HCT116 (cell line): ENCODE results near the gene SPRR5.

Experiments
- CBX3 ChIP-seq: IDR thresholded peaks from 2 replicates; pipeline ENCODE4 v1.6.1; 2012; ENCODE audit warnings: low read depth
- CEBPB ChIP-seq: IDR thresholded peaks from 2 replicates; pipeline ENCODE4 v1.6.1; 2012; ENCODE audit warnings: low read depth
- EGR1 ChIP-seq: IDR thresholded peaks from 2 replicates; pipeline ENCODE4 v1.6.1; 2012; ENCODE audit warnings: low read depth
- ELF1 ChIP-seq: IDR thresholded peaks from 2 replicates; pipeline ENCODE4 v1.6.1; 2012; ENCODE audit warnings: low read depth, borderline replicate concordance
- EZH2 ChIP-seq: fragments of 200-600 bp; sonication (generic); IDR thresholded peaks from 2 replicates; pipeline ENCODE4 v1.6.1; 2017; ENCODE audit warnings: antibody characterized with exemption, mixed run types
- JUND ChIP-seq: IDR thresholded peaks from 2 replicates; pipeline ENCODE4 v1.6.1; 2012
- POLR2A ChIP-seq: IDR thresholded peaks from 2 replicates; pipeline ENCODE4 v1.7.0; 2011; ENCODE audit warnings: borderline replicate concordance; ENCODE audit not compliant: insufficient read depth, insufficient read length; ENCODE audit errors: extremely low read depth
- RAD21 ChIP-seq: IDR thresholded peaks from 2 replicates; pipeline ENCODE4 v1.6.1; 2012; ENCODE audit warnings: low read depth, mild to moderate bottlenecking
- TCF7L2 ChIP-seq: IDR thresholded peaks from 2 replicates; pipeline ENCODE4 v1.7.0; 2011; ENCODE audit warnings: borderline replicate concordance, inconsistent platforms; ENCODE audit not compliant: insufficient read depth, insufficient read length; ENCODE audit errors: extremely low read depth
- YY1 ChIP-seq: IDR thresholded peaks from 2 replicates; pipeline ENCODE4 v1.6.1; 2011; ENCODE audit warnings: low read length, low read depth, moderate library complexity, mild to moderate bottlenecking; ENCODE audit not compliant: insufficient replicate concordance; ENCODE audit errors: extremely low read depth
- TF ChIP-seq, protein P1 (sequence below), 3 experiments: fragments of 200-600 bp in 1 of 3; sonication (generic) in 1 of 3; IDR thresholded peaks in 2 of 3; conservative IDR thresholded peaks in 1 of 3; 2 replicates each; pipeline ENCODE4 v1.5.1; 2012 to 2017; ENCODE audit warnings: low read depth in 2 of 3, low read length in 2 of 3, antibody characterized with exemption in 1 of 3, borderline replicate concordance in 1 of 3, control low read depth in 1 of 3, mild to moderate bottlenecking in 1 of 3, mixed read lengths in 1 of 3, mixed run types in 1 of 3, moderate library complexity in 1 of 3; ENCODE audit not compliant: insufficient read depth in 1 of 3
- TF ChIP-seq, protein P2 (sequence below): IDR thresholded peaks from 2 replicates; pipeline ENCODE4 v1.6.1; 2012; ENCODE audit warnings: low read depth
- TF ChIP-seq, protein P3 (sequence below): IDR thresholded peaks from 2 replicates; pipeline ENCODE4 v1.6.1; 2012

DNA sequence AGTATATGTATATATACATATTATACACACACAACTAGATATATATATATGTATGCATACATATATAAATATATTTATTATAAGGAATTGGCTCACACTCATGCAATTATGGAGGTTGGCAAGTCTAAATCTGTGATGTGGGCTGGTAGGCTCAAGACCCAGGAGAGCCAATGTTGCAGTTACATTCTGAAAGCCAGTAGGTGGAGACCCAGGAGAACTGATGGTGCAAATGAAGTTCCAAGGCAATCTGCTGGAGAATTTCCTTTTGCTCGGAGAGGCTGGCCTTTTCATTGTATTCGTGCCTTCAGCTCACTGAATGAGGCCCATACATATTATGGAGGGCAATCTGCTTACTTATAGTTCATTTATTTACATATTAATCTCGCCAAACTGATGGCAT lies 29.2 kb upstream of the SPRR5 start:
- TF ChIP-seq, protein P1, sequence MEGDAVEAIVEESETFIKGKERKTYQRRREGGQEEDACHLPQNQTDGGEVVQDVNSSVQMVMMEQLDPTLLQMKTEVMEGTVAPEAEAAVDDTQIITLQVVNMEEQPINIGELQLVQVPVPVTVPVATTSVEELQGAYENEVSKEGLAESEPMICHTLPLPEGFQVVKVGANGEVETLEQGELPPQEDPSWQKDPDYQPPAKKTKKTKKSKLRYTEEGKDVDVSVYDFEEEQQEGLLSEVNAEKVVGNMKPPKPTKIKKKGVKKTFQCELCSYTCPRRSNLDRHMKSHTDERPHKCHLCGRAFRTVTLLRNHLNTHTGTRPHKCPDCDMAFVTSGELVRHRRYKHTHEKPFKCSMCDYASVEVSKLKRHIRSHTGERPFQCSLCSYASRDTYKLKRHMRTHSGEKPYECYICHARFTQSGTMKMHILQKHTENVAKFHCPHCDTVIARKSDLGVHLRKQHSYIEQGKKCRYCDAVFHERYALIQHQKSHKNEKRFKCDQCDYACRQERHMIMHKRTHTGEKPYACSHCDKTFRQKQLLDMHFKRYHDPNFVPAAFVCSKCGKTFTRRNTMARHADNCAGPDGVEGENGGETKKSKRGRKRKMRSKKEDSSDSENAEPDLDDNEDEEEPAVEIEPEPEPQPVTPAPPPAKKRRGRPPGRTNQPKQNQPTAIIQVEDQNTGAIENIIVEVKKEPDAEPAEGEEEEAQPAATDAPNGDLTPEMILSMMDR (IDR thresholded peaks at IDR 0.05 in 2 of 3, conservative IDR thresholded peaks at IDR 0.05 in 1 of 3; ENCODE audit: borderline replicate concordance in 1 of 3, insufficient read depth in 1 of 3, low read depth in 2 of 3, low read length in 2 of 3) = peak; percentile 24 to 32 (median 25); a peak in 3 of 6 replicates
- TF ChIP-seq, protein P2, sequence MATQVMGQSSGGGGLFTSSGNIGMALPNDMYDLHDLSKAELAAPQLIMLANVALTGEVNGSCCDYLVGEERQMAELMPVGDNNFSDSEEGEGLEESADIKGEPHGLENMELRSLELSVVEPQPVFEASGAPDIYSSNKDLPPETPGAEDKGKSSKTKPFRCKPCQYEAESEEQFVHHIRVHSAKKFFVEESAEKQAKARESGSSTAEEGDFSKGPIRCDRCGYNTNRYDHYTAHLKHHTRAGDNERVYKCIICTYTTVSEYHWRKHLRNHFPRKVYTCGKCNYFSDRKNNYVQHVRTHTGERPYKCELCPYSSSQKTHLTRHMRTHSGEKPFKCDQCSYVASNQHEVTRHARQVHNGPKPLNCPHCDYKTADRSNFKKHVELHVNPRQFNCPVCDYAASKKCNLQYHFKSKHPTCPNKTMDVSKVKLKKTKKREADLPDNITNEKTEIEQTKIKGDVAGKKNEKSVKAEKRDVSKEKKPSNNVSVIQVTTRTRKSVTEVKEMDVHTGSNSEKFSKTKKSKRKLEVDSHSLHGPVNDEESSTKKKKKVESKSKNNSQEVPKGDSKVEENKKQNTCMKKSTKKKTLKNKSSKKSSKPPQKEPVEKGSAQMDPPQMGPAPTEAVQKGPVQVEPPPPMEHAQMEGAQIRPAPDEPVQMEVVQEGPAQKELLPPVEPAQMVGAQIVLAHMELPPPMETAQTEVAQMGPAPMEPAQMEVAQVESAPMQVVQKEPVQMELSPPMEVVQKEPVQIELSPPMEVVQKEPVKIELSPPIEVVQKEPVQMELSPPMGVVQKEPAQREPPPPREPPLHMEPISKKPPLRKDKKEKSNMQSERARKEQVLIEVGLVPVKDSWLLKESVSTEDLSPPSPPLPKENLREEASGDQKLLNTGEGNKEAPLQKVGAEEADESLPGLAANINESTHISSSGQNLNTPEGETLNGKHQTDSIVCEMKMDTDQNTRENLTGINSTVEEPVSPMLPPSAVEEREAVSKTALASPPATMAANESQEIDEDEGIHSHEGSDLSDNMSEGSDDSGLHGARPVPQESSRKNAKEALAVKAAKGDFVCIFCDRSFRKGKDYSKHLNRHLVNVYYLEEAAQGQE = no peak
- no peak for TF ChIP-seq CBX3
- TF ChIP-seq POLR2A = no peak
- TF ChIP-seq, protein P3, sequence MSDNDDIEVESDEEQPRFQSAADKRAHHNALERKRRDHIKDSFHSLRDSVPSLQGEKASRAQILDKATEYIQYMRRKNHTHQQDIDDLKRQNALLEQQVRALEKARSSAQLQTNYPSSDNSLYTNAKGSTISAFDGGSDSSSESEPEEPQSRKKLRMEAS = no peak
- TF ChIP-seq EZH2 = no peak
- no peak for TF ChIP-seq EGR1
- no peak for TF ChIP-seq ELF1
- peak; percentile 54 for TF ChIP-seq RAD21
- TF ChIP-seq YY1 = no peak
- no peak for TF ChIP-seq CEBPB
- no peak for TF ChIP-seq TCF7L2
- no peak for TF ChIP-seq JUND
